ENCODE data around the gene MTMR11.
"Not testable (repeated sequence)": the region's sequence is repeated elsewhere in the genome, so short reads cannot be mapped to it uniquely, and the experiment has no call there.

Gene MTMR11

DNA sequence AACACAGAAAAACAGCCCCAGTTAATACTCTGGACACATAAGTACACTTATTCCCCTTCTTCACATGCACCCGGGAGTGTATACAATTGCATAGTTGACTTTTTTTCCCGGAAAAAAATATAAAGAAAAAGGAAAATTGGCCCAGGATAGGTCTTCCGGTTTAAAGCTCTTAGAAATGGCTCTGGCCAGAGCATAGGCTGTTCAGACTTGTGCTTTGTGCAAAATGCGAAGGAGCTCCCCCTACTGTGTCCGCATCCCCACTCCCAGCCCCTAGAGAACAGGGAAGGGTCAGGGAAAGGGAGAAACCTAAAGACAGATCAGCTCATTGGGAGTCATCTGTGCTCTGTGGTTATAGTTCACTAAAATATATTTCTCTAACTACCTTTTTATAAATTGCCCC lies 5.5 kb upstream of the MTMR11 start:
- Histone ChIP-seq H3K36me3 (ENCODE audit: control insufficient read depth, insufficient read depth, low read length) (peaks cover 9% of the 10 kb centered on the region), H3K4me3 (replicated peaks; ENCODE audit: low read depth, low read length) (no peak overlapping the region), H3K27me3 (replicated peaks; ENCODE audit: control insufficient read depth, insufficient read depth, low read length) (no peaks in the 10 kb centered on the region)
- TF ChIP-seq, protein P1, sequence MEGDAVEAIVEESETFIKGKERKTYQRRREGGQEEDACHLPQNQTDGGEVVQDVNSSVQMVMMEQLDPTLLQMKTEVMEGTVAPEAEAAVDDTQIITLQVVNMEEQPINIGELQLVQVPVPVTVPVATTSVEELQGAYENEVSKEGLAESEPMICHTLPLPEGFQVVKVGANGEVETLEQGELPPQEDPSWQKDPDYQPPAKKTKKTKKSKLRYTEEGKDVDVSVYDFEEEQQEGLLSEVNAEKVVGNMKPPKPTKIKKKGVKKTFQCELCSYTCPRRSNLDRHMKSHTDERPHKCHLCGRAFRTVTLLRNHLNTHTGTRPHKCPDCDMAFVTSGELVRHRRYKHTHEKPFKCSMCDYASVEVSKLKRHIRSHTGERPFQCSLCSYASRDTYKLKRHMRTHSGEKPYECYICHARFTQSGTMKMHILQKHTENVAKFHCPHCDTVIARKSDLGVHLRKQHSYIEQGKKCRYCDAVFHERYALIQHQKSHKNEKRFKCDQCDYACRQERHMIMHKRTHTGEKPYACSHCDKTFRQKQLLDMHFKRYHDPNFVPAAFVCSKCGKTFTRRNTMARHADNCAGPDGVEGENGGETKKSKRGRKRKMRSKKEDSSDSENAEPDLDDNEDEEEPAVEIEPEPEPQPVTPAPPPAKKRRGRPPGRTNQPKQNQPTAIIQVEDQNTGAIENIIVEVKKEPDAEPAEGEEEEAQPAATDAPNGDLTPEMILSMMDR (IDR thresholded peaks at IDR 0.05; ENCODE audit: insufficient read depth, low read length, poor library complexity, severe bottlenecking) = no peak
- DNase-seq (ENCODE audit: extremely low read depth, insufficient read length) = no peak

DNA sequence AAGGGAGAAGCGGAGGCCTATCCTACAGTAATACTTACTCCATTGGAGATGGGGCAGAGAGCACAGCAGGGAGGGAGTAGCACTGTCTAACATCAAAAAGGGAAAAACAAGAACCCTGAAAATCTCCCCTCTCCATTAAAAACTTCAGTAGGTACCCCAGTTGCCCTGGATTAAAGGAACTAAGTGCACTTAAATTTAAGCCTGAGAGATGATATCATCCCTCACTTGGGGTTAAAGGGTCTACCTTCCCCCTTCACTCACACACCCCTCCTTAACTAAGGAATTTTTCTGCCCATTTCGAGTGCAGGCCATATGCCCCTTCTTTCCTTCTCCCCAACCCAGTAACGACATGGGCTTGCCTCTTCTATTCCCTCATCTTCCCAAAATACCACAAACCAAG lies 3.7 kb upstream of the MTMR11 start:
- no peak for DNase-seq (ENCODE audit: extremely low read depth, insufficient read length)
- Histone ChIP-seq H3K36me3 (ENCODE audit: control insufficient read depth, insufficient read depth, low read length) (peaks cover 9% of the 10 kb centered on the region), H3K4me3 (replicated peaks; ENCODE audit: low read depth, low read length) (no peak overlapping the region), H3K27me3 (replicated peaks; ENCODE audit: control insufficient read depth, insufficient read depth, low read length) (no peaks in the 10 kb centered on the region)
- TF ChIP-seq, protein P1 (IDR thresholded peaks at IDR 0.05; ENCODE audit: insufficient read depth, low read length, poor library complexity, severe bottlenecking) = no peak

DNA sequence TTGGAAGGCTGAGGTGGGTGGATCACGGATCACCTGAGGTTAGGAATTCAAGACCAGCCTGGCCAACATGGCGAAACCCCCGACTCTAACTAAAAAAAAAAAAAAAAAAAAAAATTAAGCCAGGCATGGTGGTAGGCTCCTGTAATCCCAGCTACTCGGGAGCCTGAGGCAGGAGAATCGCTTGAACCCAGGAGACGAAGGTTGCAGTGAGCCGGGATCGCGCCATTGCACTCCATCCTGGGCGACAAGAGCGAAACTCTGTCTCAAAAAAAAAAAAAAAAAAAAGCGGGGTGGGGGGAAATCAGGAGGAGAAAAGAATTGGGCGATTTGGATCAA lies 2.0 kb upstream of the MTMR11 start:
- not testable (repeated sequence) for H3K27me3 ChIP-seq (replicated peaks; ENCODE audit: control insufficient read depth, insufficient read depth, low read length); H3K36me3 ChIP-seq (ENCODE audit: control insufficient read depth, insufficient read depth, low read length); DNase-seq (ENCODE audit: extremely low read depth, insufficient read length); H3K4me3 ChIP-seq (replicated peaks; ENCODE audit: low read depth, low read length)

DNA sequence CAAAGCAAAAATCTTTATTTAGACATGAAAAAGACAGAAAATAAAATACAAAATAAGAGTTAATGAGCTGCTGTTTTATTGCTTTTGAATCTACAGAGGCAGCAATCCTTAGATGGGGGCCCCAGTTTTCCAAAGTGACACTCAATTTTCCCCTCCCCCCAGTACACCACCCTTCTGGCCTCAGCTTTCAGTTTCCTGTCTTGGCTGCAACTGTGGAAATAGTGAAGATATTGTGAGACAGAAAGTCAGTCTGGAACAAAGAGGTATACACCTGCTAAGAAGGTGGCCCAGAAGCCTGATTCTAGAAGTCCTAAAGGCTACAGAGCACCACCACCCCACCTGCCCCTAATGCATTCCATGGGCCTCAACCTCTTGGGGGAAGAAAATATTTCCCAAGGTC lies 1.1 kb upstream of the MTMR11 start:
- TF ChIP-seq, protein P1 (IDR thresholded peaks at IDR 0.05; ENCODE audit: insufficient read depth, low read length, poor library complexity, severe bottlenecking) = no peak
- no peaks in the 10 kb centered on the region for H3K27me3 ChIP-seq (replicated peaks; ENCODE audit: control insufficient read depth, insufficient read depth, low read length)
- H3K36me3 ChIP-seq (ENCODE audit: control insufficient read depth, insufficient read depth, low read length) = no peaks in the 10 kb centered on the region
- H3K4me3 ChIP-seq (replicated peaks; ENCODE audit: low read depth, low read length) = no peak overlapping the region; the same call in 1 of the 2 replicates
- no peak for DNase-seq (ENCODE audit: extremely low read depth, insufficient read length)

DNA sequence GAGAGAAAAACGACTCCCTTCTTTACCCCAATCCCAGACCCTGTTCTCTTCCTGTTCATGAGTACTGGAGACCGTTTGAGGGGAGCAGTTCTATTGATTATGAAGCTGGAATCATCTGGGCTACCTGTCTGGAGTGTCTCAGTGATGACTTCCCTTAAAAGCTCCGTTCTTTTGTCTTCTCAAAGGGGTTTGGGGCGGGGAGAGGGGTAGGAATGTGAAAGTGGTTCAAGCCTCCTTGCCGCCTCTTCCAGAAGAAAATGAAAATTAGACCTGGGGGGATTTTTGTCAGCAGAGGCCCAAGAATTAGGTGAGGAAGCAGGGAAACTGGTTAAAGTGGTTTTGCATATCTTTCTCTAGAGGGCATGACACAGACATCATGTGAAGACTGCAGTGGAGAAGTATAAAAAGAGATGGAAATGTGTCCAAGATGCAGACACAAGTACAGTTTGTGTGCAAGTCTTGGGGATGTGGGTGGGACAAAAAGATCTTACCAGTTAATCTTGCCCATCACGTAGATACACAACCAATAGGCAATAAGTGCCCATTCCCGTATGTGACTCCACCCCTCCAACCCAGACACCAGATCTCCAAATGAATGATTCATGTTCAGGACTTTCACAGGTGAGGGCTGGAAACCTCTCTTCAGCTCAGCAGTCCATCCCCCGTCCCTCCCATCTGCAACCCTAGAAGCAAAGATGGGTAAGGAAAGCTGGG lies 470 bp upstream of the MTMR11 start:
- TF ChIP-seq, protein P1 (IDR thresholded peaks at IDR 0.05; ENCODE audit: insufficient read depth, low read length, poor library complexity, severe bottlenecking) = no peak
- H3K4me3 ChIP-seq (replicated peaks; ENCODE audit: low read depth, low read length) = no peak overlapping the region
- DNase-seq (ENCODE audit: extremely low read depth, insufficient read length) = no peak

DNA sequence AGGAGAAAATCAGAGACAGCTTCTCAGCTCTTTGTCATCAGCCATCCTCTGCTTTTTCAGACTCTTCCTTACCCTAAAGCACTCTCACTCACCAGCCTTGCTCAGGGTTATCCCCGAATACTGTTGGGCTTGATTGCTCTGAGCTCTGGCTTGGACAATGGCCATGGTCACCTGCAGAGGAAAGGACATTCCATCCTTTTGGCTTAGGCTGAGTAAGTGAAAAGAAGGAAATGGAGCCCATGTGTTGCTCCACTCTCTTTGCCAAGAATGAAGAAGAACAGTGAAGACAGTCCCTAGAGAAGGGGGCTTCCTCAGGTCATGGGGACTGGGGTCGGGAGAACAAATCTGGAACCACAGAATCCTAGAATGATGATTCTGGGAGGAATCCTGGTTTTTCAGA lies 2.3 kb downstream of the MTMR11 start:
- Histone ChIP-seq H3K27me3 (replicated peaks; ENCODE audit: control insufficient read depth, insufficient read depth, low read length) (no peaks in the 10 kb centered on the region), H3K4me3 (replicated peaks; ENCODE audit: low read depth, low read length) (no peak overlapping the region), H3K36me3 (ENCODE audit: control insufficient read depth, insufficient read depth, low read length) (no peaks in the 10 kb centered on the region)
- TF ChIP-seq, protein P1 (IDR thresholded peaks at IDR 0.05; ENCODE audit: insufficient read depth, low read length, poor library complexity, severe bottlenecking) = no peak
- no peak for DNase-seq (ENCODE audit: extremely low read depth, insufficient read length)

More for the DNA sequence above, 470 bp upstream of the MTMR11 start:
- no peaks in the 10 kb centered on the region for H3K27me3 ChIP-seq (replicated peaks; ENCODE audit: control insufficient read depth, insufficient read depth, low read length)
- no peaks in the 10 kb centered on the region for H3K36me3 ChIP-seq (ENCODE audit: control insufficient read depth, insufficient read depth, low read length)
